ENCODE data around the gene POMZP3.
"Not testable (repeated sequence)": the region's sequence is repeated elsewhere in the genome, so short reads cannot be mapped to it uniquely, and the experiment has no call there.

DNA sequence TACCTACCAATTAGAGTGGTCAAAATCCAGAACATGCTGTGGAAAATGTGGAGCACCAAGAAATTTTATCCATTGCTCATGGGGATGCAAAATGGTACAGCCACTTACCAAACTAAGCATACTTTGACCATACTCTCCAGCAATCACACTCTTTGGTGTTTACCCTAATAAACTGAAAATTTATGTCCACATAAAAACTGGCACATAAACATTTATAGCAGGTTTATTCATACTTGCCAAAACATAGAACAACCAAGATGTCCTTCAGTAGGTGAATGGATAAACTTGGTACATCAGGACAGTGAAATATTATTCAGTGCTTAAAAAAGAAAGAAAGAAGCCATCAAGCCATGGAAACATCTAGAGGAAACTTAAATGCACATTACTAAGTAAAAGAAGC is 59.3 kb downstream of the POMZP3 start:
- TF ChIP-seq ZNF792 (tag by site-specific recombination; IDR thresholded peaks at IDR 0.05); ZNF19 (tag by site-specific recombination; IDR thresholded peaks at IDR 0.05; ENCODE audit: low read depth); ZNF670 (tag by site-specific recombination; IDR thresholded peaks at IDR 0.05; ENCODE audit: low read depth); ZNF830 (tag by site-specific recombination; IDR thresholded peaks at IDR 0.05; ENCODE audit: low read depth); MZF1 (tag by site-specific recombination; IDR thresholded peaks at IDR 0.05; ENCODE audit: borderline replicate concordance); SP7 (tag by site-specific recombination; IDR thresholded peaks at IDR 0.05); ZNF596 (tag by site-specific recombination; IDR thresholded peaks at IDR 0.05); ZNF335 (tag by site-specific recombination; conservative IDR thresholded peaks at IDR 0.05); YY1 (tag by site-specific recombination; IDR thresholded peaks at IDR 0.05): not testable (repeated sequence)
- TF ChIP-seq, protein P1, sequence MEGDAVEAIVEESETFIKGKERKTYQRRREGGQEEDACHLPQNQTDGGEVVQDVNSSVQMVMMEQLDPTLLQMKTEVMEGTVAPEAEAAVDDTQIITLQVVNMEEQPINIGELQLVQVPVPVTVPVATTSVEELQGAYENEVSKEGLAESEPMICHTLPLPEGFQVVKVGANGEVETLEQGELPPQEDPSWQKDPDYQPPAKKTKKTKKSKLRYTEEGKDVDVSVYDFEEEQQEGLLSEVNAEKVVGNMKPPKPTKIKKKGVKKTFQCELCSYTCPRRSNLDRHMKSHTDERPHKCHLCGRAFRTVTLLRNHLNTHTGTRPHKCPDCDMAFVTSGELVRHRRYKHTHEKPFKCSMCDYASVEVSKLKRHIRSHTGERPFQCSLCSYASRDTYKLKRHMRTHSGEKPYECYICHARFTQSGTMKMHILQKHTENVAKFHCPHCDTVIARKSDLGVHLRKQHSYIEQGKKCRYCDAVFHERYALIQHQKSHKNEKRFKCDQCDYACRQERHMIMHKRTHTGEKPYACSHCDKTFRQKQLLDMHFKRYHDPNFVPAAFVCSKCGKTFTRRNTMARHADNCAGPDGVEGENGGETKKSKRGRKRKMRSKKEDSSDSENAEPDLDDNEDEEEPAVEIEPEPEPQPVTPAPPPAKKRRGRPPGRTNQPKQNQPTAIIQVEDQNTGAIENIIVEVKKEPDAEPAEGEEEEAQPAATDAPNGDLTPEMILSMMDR (tag by site-specific recombination; IDR thresholded peaks at IDR 0.05), result not testable (repeated sequence)
- TF ChIP-seq, protein P2, sequence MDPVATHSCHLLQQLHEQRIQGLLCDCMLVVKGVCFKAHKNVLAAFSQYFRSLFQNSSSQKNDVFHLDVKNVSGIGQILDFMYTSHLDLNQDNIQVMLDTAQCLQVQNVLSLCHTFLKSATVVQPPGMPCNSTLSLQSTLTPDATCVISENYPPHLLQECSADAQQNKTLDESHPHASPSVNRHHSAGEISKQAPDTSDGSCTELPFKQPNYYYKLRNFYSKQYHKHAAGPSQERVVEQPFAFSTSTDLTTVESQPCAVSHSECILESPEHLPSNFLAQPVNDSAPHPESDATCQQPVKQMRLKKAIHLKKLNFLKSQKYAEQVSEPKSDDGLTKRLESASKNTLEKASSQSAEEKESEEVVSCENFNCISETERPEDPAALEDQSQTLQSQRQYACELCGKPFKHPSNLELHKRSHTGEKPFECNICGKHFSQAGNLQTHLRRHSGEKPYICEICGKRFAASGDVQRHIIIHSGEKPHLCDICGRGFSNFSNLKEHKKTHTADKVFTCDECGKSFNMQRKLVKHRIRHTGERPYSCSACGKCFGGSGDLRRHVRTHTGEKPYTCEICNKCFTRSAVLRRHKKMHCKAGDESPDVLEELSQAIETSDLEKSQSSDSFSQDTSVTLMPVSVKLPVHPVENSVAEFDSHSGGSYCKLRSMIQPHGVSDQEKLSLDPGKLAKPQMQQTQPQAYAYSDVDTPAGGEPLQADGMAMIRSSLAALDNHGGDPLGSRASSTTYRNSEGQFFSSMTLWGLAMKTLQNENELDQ (tag by site-specific recombination; IDR thresholded peaks at IDR 0.05; ENCODE audit: low read depth), result not testable (repeated sequence)
- TF ChIP-seq, protein P3, sequence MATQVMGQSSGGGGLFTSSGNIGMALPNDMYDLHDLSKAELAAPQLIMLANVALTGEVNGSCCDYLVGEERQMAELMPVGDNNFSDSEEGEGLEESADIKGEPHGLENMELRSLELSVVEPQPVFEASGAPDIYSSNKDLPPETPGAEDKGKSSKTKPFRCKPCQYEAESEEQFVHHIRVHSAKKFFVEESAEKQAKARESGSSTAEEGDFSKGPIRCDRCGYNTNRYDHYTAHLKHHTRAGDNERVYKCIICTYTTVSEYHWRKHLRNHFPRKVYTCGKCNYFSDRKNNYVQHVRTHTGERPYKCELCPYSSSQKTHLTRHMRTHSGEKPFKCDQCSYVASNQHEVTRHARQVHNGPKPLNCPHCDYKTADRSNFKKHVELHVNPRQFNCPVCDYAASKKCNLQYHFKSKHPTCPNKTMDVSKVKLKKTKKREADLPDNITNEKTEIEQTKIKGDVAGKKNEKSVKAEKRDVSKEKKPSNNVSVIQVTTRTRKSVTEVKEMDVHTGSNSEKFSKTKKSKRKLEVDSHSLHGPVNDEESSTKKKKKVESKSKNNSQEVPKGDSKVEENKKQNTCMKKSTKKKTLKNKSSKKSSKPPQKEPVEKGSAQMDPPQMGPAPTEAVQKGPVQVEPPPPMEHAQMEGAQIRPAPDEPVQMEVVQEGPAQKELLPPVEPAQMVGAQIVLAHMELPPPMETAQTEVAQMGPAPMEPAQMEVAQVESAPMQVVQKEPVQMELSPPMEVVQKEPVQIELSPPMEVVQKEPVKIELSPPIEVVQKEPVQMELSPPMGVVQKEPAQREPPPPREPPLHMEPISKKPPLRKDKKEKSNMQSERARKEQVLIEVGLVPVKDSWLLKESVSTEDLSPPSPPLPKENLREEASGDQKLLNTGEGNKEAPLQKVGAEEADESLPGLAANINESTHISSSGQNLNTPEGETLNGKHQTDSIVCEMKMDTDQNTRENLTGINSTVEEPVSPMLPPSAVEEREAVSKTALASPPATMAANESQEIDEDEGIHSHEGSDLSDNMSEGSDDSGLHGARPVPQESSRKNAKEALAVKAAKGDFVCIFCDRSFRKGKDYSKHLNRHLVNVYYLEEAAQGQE (tag by site-specific recombination; IDR thresholded peaks at IDR 0.05), result not testable (repeated sequence)
